GM19467 (cell line): ENCODE results near the gene AKAP4.
A peak's percentile ranks its signal among the peaks of the same experiment; 100 is the strongest.

ENCODE experiments used
- ATAC-seq: cut with Tn5 transposase; IDR thresholded peaks from one replicate; pipeline ENCODE4 v1.9.1; 2021; ENCODE audit warnings: mild to moderate bottlenecking, moderate library complexity; ENCODE audit not compliant: unreplicated experiment

AKAP4 gene

GRCh38 chrX:50200907-50201306 lies at the start of gene AKAP4:
Gene AKAP4 (minus strand): TSS chrX:50201007. CDS start chrX:50200889, 118 bp downstream.
- ATAC-seq: no peak

GRCh38 chrX:50211510-50211909 lies 10.7 kb upstream of the AKAP4 start:
- no peak for ATAC-seq

- no peak for ATAC-seq
Measured at GRCh38 chrX:50206753-50207152, 5.9 kb upstream of the AKAP4 start.

- ATAC-seq: peak; percentile 94
Measured at GRCh38 chrX:50204364-50204899, 3.6 kb upstream of the AKAP4 start, which contains the start of gene CCNB3. Gene CCNB3 (plus strand): TSS chrX:50204765. CDS start chrX:50285164, 80,399 bp downstream.

GRCh38 chrX:50202539-50202938 lies 1.7 kb upstream of the AKAP4 start:
- ATAC-seq: no peak

- no peak for ATAC-seq
Measured at GRCh38 chrX:50198348-50198747, 2.5 kb downstream of the AKAP4 start.

GRCh38 chrX:50188859-50189600 lies 11.8 kb downstream of the AKAP4 start:
- ATAC-seq: no peak

GRCh38 chrX:50183891-50184290 lies 16.9 kb downstream of the AKAP4 start:
- no peak for ATAC-seq

- ATAC-seq: no peak
Measured at GRCh38 chrX:50180073-50180940, 20.5 kb downstream of the AKAP4 start.

GRCh38 chrX:50169717-50170116 lies 31.1 kb downstream of the AKAP4 start:
- ATAC-seq: no peak

- ATAC-seq: no peak
Measured at GRCh38 chrX:50168241-50168687, 32.5 kb downstream of the AKAP4 start.

GRCh38 chrX:50167366-50167765 lies 33.4 kb downstream of the AKAP4 start:
- no peak for ATAC-seq

GRCh38 chrX:50165727-50166126 lies 35.1 kb downstream of the AKAP4 start:
- ATAC-seq: no peak

GRCh38 chrX:50161127-50161526 lies 39.7 kb downstream of the AKAP4 start:
- ATAC-seq: no peak

- no peak for ATAC-seq
Measured at GRCh38 chrX:50158593-50158992, 42.2 kb downstream of the AKAP4 start.

- no peak for ATAC-seq
Measured at GRCh38 chrX:50157545-50158135, 43.2 kb downstream of the AKAP4 start.

- no peak for ATAC-seq
Measured at GRCh38 chrX:50154429-50154828, 46.4 kb downstream of the AKAP4 start.

- ATAC-seq: no peak
Measured at GRCh38 chrX:50152456-50152855, 48.4 kb downstream of the AKAP4 start.

GRCh38 chrX:50147972-50148371 lies 52.8 kb downstream of the AKAP4 start:
- no peak for ATAC-seq
